Skeletal muscle satellite cell (primary cell): ENCODE data around the gene SERINC2.

Experiments
- H3K27me3 ChIP-seq: 2 replicates; pipeline ENCODE4 v1.7.0; 2013; ENCODE audit warnings: low read length; ENCODE audit not compliant: control insufficient read depth, insufficient read depth
- H3K36me3 ChIP-seq: 2 replicates; pipeline ENCODE4 v1.7.0; 2013; ENCODE audit warnings: mild to moderate bottlenecking, control low read depth, low read length; ENCODE audit not compliant: insufficient read depth
- H3K4me1 ChIP-seq: 2 replicates; pipeline ENCODE4 v1.7.0; 2013; ENCODE audit warnings: low read length; ENCODE audit not compliant: control insufficient read depth, insufficient read depth
- H3K4me2 ChIP-seq: 2 replicates; pipeline ENCODE4 v1.7.0; 2013; ENCODE audit warnings: mild to moderate bottlenecking, low read length
- H3K4me3 ChIP-seq: 2 replicates; pipeline ENCODE4 v1.7.0; 2013; ENCODE audit warnings: low read length
- H3K9ac ChIP-seq: 2 replicates; pipeline ENCODE4 v1.7.0; 2013; ENCODE audit warnings: mild to moderate bottlenecking, low read depth, low read length, moderate library complexity
- H3K9me3 ChIP-seq: replicated peaks from 2 replicates; pipeline ENCODE4 v1.7.0; 2013; ENCODE audit warnings: mild to moderate bottlenecking, control low read depth, low read length

The SERINC2 gene

DNA sequence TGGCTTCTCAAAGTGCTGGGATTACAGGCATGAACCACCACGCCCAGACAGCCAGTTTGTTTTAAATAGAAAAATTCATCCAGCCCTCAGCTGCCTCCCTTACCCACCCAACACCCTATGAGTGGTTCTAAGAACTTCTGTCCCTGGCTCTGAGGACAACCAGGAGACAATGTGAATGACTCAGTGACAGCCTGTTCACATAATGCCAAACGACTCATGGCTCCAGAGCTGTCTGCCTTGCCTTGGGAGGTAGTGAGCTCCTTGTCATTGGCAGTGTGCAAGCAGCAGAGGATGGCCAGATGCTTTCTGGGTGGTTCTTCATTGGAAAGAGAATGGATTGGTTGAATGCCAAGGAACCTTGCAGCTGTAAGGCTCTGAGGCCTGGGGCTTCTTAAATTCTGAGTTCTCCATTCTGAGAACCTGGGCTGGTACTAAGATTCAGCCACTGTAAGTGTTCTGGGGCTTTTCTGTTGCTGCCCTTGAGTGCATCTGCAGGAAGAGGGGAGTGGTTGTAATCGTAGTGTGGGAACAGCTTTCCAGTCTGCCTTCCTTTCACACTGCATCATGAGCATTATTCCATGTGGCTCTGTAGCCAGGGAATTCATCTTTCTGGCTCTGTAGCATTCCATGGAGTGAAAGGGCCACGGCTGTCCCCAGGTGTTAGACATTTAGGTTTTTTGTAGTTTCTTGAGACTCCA is 5.8 kb downstream of the SERINC2 start:
- no peak overlapping the region for H3K4me3 ChIP-seq
- H3K9me3 ChIP-seq, result no peaks in the 10 kb centered on the region
- no peak overlapping the region for H3K4me2 ChIP-seq
- no peak overlapping the region for H3K9ac ChIP-seq
- peaks cover 18% of the 10 kb centered on the region for H3K4me1 ChIP-seq
- H3K36me3 ChIP-seq, result no peaks in the 10 kb centered on the region
- no peaks in the 10 kb centered on the region for H3K27me3 ChIP-seq

DNA sequence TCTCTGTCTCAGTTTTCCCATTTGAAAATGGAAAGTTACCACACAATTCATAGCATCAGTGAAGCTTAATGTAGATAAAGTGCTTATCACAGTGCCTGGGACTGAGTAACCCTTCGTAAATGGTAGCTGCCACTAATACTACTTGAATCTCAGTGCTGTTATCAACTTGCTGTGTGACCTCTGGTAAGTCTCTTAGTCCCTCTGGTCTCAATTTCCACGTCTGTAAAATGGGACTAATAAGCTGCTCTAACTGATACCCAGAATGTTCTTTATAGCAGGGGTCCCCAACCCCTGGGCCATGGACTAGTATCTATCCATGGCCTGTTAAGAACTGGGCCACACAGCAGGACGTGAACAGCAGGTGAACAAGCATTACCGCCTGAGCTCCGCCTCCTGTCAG is 7.7 kb downstream of the SERINC2 start:
- Histone ChIP-seq H3K4me1 (peaks cover 12% of the 10 kb centered on the region), H3K27me3 (no peaks in the 10 kb centered on the region)

DNA sequence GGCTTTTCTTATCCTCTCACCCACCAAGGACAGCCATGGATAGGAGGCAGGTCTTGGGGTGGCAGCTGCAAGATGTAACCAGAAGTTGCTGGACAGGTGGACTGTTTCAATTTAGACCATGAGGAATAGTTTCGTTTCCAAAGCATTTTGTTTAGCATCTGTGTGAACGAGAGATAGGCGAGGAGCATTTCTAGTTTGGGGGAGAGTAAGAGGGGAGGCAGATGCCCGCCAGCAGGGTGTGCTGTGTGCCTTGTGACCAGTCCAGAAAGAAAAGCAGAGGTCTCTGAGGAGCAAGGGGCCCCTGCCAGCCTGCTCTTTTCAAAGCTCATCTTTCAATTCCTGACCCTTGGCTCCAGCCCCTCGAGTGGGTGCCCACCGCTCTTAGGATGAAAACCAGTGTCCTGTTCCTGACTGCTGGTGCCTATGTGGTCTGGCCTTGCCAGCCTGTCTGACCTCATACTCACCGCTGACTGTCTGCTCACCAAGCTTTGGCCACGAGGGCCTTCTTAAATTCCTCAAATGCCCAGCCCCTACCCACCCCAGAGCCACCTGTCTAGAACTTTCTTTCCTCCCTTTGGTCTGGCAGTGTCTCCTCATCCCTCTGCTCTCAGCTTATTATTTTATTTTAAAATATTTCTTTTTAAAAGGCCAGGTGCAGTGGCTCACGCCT is 8.5 kb downstream of the SERINC2 start:
- Histone ChIP-seq H3K9ac (peak overlapping the region; percentile 18), H3K4me1 (peaks cover 12% of the 10 kb centered on the region)

More for the DNA sequence above, 7.7 kb downstream of the SERINC2 start:
- H3K4me3 ChIP-seq, result no peak overlapping the region
- H3K4me2 ChIP-seq, result no peak overlapping the region
- no peaks in the 10 kb centered on the region for H3K36me3 ChIP-seq
- no peak overlapping the region for H3K9ac ChIP-seq
- H3K9me3 ChIP-seq, result no peaks in the 10 kb centered on the region

DNA sequence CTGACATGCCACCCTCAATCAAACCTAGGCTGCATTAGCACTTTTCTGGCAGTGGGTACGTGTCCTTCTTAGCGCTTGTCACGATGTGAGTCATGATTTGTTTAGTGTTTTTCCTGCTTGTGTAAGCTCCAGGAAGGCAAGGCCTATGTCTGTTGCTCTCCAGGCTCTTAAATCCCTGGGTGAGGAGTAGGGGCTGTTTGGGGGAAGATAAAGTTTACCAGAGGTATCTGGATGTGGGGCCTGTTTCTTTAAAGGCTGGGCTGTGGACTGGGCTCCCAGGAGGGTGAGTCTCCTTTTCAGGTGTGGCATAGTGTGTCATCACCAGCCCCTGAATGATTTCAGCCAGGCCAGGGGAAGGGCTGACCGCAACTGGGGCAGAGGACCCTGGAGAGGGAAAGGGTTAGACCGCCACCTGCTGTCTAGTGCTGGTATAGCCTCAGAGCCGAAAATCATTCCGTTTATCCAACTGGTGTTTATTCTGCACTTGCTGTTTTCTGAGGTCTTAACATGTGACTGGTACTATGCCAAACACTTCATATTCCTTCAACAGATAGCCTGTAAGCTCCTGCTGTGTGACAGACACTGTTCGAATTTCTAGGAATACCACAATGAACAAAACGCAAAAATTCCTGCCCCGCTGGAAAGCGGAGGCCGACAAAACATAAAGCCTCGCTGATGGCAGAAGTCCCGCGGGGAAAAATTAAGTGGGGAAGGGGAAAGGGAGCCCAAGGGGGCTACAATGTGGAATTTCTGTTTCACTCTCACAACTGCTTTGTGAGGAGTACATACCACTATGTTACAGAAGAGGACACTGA is 9.7 kb downstream of the SERINC2 start:
- Histone ChIP-seq H3K9ac (no peak overlapping the region), H3K4me2 (peak overlapping the region; percentile 57), H3K27me3 (no peaks in the 10 kb centered on the region), H3K36me3 (peaks cover 14% of the 10 kb centered on the region), H3K4me1 (peaks cover 12% of the 10 kb centered on the region), H3K9me3 (no peaks in the 10 kb centered on the region), H3K4me3 (no peak overlapping the region)

More for the DNA sequence above, 8.5 kb downstream of the SERINC2 start:
- Histone ChIP-seq H3K36me3 (peaks cover 5% of the 10 kb centered on the region), H3K4me2 (no peak overlapping the region), H3K4me3 (no peak overlapping the region), H3K9me3 (no peaks in the 10 kb centered on the region), H3K27me3 (no peaks in the 10 kb centered on the region)

DNA sequence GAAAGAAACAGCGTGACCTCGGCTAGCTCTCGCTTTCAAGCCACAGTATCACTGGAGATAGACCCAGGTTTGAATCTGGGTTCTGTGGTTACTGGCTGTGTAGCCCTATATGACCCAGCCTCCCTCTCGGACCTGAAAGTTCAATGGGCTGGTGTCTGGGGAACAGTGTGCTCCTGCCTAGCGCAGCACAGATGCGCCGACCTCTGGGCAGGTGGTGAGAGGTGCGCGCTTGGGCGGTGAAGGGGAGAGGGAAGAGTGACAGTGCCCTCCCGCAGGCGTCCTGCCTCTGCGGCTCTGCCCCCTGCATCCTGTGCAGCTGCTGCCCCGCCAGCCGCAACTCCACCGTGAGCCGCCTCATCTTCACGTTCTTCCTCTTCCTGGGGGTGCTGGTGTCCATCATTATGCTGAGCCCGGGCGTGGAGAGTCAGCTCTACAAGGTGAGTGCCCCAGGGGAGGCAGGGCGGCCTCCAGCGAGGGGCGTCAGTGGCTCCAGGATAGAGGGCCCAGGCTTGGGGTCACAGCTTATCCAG is 10.5 kb downstream of the SERINC2 start:
- Histone ChIP-seq H3K9me3 (no peaks in the 10 kb centered on the region), H3K4me1 (peaks cover 12% of the 10 kb centered on the region), H3K9ac (no peak overlapping the region), H3K36me3 (peaks cover 14% of the 10 kb centered on the region), H3K4me2 (no peak overlapping the region), H3K27me3 (no peaks in the 10 kb centered on the region), H3K4me3 (no peak overlapping the region)

DNA sequence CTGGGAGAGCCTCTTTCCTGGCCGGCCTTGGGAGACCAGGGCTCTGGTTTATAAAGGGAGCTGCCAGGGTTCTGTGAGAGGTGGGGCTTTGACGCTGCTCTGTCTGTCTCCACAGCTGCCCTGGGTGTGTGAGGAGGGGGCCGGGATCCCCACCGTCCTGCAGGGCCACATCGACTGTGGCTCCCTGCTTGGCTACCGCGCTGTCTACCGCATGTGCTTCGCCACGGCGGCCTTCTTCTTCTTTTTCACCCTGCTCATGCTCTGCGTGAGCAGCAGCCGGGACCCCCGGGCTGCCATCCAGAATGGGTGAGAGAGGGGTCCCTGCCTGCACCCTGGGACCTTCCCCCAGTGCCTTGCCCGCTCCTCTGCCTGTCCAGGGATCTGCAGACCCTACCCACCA is 11.6 kb downstream of the SERINC2 start:
- Histone ChIP-seq H3K4me1 (peaks cover 12% of the 10 kb centered on the region), H3K27me3 (no peaks in the 10 kb centered on the region), H3K9me3 (no peaks in the 10 kb centered on the region), H3K4me3 (no peak overlapping the region), H3K4me2 (no peak overlapping the region), H3K9ac (no peak overlapping the region), H3K36me3 (peaks cover 14% of the 10 kb centered on the region)

DNA sequence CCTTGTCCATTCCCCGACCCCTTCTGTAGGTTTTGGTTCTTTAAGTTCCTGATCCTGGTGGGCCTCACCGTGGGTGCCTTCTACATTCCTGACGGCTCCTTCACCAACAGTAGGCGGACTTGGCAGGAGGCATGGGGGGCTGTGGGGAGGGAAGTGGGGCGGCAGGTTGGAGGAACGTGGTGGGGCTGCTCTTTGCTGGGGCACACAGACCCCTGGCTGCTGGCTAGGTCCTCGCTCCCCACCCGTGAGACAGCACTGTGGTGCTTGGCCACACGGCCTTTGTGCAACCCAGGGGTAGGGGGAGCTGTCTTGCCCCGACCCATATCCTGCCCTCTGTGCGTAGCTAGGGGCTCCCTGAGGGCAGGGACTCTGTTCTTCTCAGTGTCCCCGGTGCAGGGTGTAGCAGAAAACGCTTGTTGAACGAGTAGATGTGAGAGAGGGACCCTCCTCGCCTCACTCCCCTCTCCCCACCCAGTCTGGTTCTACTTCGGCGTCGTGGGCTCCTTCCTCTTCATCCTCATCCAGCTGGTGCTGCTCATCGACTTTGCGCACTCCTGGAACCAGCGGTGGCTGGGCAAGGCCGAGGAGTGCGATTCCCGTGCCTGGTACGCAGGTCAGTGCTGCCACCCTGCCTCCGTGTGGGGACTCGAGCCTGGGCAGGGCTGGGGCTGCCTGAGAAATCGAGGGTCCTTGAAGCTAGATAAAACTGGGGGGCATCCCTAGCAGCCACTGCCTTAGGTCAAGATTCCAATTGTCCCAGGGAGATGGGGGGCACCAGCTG is 12.5 kb downstream of the SERINC2 start:
- Histone ChIP-seq H3K9me3 (no peaks in the 10 kb centered on the region), H3K4me1 (peaks cover 12% of the 10 kb centered on the region), H3K9ac (no peak overlapping the region), H3K4me2 (no peak overlapping the region), H3K36me3 (peaks cover 16% of the 10 kb centered on the region), H3K27me3 (no peaks in the 10 kb centered on the region), H3K4me3 (no peak overlapping the region)

DNA sequence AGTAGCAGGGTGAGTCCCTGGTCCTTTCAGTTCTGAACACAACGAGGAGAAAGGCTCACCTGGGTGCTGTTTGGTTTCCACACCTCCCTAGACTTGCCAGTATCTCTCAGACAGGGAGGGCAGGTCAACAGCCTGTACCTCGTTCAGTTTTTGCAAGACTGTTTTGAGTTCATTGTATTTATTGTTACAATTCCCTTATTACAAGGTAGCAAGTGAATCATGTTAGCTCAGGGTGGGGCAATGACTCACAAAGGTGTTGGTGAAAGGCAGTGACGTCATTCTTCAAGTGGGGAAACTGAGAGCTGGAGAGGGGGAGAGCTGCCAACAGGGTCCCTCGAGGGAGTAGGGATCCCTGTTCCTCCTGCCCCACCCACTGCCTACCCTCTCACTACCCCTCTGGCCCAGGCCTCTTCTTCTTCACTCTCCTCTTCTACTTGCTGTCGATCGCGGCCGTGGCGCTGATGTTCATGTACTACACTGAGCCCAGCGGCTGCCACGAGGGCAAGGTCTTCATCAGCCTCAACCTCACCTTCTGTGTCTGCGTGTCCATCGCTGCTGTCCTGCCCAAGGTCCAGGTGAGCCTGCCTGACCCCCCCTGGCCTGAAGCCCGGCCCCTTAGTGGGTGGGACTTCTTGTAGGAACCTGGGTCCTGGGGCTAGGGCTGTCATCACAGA is 13.4 kb downstream of the SERINC2 start:
- H3K9ac ChIP-seq, result no peak overlapping the region
- H3K36me3 ChIP-seq, result peaks cover 17% of the 10 kb centered on the region

DNA sequence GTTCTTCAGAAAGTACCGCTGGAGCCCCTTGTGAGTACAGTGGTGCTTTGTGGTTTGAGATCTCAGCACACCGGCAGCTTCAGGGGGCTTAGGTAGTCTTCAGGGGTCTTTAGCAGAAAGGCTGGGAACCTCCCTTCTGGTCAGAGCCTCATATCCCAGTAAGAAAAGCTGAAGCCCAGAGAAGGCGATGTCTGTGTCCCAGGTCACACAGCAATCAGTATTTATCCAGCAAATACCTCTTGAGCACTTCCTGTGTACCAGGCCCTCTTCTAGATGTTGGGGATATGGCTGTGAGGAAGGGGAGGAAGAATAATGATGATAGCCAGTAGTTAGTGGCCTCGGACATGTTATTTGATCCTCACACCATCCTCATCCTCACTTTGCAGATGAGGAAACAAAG is 14.3 kb downstream of the SERINC2 start:
- no peaks in the 10 kb centered on the region for H3K27me3 ChIP-seq

More for the DNA sequence above, 13.4 kb downstream of the SERINC2 start:
- Histone ChIP-seq H3K4me2 (no peak overlapping the region), H3K4me3 (no peak overlapping the region), H3K4me1 (peaks cover 10% of the 10 kb centered on the region), H3K9me3 (no peaks in the 10 kb centered on the region), H3K27me3 (no peaks in the 10 kb centered on the region)

DNA sequence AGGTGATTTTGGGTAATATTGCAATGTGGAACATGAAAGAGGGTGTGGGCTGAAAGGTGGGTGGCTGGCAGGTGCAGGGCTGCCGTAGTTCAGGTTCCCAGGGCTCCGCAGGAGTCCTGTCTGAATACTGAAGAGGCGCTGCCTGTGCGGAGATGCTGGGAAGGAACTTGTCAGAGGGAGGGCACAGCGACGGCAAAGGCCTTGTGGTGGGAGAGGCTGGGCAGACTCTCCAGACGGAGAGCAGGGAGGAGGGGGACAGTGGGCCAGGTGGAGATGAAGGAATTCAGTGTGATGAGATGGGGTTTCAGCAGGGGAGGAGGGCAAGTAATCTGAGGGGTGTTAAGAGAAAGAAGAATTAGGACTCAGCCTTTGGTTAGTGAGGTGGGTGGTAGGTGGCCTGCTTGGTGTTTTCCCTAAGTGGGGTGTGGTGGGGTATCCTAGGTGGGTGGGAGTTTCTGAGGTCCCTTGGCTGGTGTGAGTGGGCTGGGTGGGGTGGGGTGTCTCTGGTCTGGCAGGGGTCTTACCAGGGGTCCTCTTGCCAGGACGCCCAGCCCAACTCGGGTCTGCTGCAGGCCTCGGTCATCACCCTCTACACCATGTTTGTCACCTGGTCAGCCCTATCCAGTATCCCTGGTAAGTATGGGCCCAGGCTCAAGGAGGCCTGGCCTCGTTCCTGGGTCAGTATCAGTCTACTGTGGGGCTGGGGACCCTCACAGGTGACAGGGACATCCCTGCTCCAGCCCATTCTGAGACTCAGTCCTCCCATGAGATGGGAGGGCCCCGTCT is 15.6 kb downstream of the SERINC2 start:
- Histone ChIP-seq H3K4me2 (no peak overlapping the region), H3K27me3 (no peaks in the 10 kb centered on the region), H3K4me1 (no peaks in the 10 kb centered on the region), H3K9me3 (no peaks in the 10 kb centered on the region), H3K4me3 (no peak overlapping the region), H3K9ac (no peak overlapping the region), H3K36me3 (peaks cover 17% of the 10 kb centered on the region)

More for the DNA sequence above, 14.3 kb downstream of the SERINC2 start:
- Histone ChIP-seq H3K36me3 (peaks cover 17% of the 10 kb centered on the region), H3K9ac (no peak overlapping the region), H3K4me3 (no peak overlapping the region), H3K4me1 (peaks cover 3% of the 10 kb centered on the region), H3K9me3 (no peaks in the 10 kb centered on the region), H3K4me2 (no peak overlapping the region)
